ENCODE measurements around the gene CKAP5.

The CKAP5 gene

GRCh38 chr11:46845740-46846509 lies at the start of gene CKAP5:
CKAP5 (minus strand) TSS chr11:46846280; CDS start chr11:46821231, 25,049 bp downstream.
- peak; percentile 12 to 95 (median 85) for DNase-seq

DNA sequence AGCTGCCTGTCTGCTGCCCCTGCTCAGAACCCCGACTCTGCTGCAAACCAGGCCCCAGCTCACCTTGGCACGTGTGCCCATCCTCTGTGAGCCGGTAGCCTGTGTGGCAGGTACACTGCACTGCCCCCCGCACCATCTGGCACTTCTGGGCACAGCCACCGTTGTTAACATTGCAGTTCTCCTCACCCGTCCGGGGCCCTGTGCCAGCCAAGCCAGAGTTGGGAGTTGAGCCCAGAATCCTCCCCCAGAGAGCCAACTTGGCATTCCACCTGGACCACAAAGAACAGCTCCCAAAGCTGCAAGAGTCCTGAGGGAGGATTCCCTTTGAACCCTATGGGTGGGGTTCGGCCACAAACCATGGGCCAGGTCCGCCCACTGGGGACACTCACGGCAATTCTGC lies 49.7 kb upstream of the CKAP5 start:
- peak in 33 of 56 donors; percentile 21 to 71 (median 40) for DNase-seq

- peak in 1 of 56 donors; percentile 9 for DNase-seq
Observed at GRCh38 chr11:46894961-46895360, 48.9 kb upstream of the CKAP5 start.

GRCh38 chr11:46894506-46894905 lies 48.4 kb upstream of the CKAP5 start:
- DNase-seq: no peak

DNA sequence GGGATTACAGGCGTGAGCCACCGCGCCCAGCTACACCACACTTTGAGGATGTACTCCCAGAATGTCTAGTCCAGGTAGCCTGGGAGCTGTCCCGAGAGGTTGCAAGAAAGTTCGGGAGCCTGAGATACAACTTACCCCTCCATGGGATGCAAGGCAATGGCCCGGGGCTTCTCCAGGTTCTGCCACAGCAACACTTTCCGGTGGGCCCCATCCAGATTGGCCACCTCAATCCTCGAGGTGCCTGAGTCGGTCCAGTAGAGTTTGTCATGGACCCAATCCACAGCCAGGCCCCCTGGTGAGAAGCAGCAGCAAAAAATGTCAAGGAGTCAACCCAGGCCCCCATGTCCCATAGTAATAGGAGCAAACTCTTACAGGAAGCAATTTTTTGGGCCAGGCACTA lies 46.8 kb upstream of the CKAP5 start:
- no peak for DNase-seq

- no peak for DNase-seq
Observed at GRCh38 chr11:46892109-46892508, 46.0 kb upstream of the CKAP5 start.

DNA sequence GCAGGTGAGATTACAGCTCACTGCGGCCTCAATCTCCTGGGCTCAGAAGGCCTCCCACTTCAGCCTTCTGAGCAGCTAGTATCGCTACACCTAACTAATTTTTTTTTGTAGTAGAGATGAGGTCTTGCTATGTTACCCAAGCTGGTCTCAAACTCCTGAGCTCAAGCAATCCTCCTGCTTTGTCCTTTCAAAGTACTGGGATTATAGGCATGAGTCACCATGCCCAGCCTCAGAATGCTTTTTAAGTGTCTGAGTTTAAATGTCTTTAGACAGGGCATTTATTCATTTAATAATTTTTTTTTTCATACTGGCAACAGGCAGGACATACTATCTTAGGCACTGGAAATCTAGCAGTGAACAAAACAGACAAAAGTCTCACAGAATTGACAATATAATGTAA lies 44.6 kb upstream of the CKAP5 start:
- DNase-seq: no peak

GRCh38 chr11:46889689-46890475 lies 43.8 kb upstream of the CKAP5 start:
- peak in 43 of 56 donors; percentile 15 to 91 (median 40) for DNase-seq

DNA sequence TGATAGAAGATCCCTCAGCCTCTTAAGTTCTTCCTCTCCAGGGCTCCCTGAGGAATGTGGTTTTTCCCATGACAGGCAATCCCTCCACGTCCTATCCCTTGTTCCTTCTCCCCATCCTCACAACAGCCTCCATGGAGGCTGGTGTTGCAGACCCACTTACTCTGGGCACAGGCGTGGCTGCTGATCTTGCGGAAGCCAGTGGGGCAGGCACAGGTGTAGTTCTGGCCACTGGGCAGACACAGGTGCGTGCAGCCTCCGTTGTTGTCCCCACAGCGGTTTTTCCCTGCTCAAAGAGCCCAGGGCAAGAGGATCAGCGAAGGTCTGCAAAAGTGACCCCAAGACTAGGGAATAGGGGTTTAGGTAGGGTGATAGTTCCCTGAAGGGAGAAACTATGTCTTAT lies 43.2 kb upstream of the CKAP5 start:
- no peak for DNase-seq

- DNase-seq: no peak
Observed at GRCh38 chr11:46888636-46889035, 42.6 kb upstream of the CKAP5 start.

GRCh38 chr11:46886211-46886610 lies 40.1 kb upstream of the CKAP5 start:
- DNase-seq: no peak

GRCh38 chr11:46879056-46879585 lies 33.0 kb upstream of the CKAP5 start:
- no peak for DNase-seq

DNA sequence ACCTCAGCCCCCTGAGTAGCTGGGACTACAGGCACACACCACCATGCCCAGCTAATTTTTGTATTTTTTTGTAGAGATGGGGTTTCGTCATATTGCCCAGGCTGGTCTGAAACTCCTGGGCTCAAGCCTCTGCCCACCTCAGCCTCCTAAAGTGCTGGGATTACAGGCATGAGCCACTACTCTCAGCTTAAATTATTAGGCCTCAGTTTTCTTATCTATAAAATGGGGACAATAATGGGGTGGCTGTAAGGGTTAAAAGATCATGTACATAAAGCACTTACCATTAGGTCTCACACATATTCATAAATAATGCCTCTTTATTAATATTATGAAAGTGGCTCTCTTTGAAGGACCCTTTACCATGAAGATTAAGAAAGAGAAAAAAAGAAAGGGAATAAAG lies 31.5 kb upstream of the CKAP5 start:
- DNase-seq: no peak

DNA sequence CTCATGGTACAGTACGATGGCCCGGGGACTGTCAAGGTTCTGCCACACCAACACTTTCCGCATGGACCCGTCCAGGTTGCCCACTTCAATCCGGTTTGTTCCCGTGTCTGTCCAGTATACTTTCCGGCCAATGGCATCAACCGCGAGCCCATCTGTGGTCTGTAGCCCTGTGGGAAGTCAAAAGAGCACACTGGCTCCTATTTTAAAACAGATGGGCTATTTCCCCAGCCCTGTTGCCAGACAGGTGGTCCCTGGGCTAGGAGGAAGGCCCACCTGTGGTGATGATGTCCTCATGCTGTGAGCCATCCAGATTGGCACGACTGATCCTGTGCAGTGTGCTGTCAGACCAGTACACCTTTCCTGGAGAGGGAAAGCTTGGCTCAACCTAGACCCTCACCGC lies 30.4 kb upstream of the CKAP5 start:
- DNase-seq: no peak

DNA sequence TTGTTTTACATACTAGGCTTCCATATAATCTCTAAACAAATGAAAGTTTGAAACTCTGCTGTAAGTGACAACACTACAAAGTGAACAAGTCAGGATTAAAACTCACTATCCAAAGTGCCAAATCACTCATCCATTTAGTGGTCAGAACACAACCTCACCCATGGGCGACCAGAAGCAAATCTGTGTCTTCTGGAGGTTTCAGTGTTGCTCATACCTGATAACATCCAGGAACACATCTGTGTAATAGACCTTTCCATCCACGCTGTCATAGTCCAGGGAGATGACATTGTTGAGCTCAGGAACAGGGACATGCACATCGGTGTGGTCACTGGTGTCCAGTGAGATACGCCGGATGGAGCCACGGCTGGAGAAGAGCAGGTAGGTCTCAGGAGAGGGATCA lies 28.5 kb upstream of the CKAP5 start:
- no peak for DNase-seq

DNA sequence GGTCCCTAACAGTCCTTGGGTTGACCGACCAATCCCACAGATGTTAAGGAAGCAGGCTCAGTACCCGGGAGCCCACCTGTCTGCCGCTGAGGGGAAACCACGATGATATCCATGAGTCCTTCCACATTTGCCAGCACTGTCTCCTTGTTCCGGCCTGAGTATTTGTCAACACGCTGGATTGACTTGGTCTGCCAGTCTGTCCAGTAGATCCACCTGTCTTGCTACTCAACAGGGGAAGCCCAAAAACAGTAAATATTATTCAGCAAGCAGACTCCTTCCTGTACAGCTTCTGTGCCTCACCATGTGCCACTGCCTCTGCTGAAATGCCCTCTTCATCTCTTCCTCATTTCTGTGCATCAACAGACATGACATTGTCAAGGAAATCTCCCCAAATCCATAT lies 22.8 kb upstream of the CKAP5 start:
- DNase-seq: no peak

DNA sequence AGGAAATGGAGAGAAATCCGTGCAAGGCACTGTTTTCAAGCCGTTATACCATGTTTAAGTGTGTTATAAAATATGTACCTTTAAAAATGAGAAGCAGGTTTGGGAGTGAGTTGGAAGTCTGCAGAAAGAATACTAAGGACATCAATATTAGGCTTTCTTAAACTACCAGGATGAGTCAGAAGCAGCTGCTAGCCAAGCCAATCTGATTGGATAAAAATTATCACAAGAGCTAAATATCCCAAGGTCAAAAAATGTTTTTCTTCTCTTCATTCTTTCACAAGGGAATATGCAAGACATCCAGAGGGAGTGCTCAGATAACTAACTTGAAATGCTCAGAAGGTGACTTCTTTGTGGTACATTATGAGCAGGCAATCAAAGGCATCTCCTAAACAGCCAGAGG lies 19.3 kb upstream of the CKAP5 start:
- DNase-seq: no peak

DNA sequence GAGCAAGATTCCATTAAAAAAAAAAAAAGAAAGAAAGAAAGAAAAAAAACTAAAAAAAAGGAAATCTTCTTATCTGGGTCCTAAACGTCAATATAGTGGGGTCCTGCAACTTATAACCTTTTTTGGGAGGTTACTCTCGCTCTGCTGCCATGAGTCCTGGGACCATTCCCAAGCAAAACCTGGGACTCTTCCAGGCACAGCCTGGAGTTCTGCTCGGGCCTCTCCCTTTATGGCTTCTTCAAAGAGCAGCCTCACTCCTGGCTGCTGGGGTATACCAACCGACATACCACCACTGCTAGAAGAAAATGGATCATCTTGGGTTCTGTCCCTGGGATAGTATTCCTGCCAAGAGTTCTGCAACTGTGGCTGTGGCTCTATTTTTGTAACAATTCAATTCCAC lies 14.1 kb upstream of the CKAP5 start:
- DNase-seq: no peak

DNA sequence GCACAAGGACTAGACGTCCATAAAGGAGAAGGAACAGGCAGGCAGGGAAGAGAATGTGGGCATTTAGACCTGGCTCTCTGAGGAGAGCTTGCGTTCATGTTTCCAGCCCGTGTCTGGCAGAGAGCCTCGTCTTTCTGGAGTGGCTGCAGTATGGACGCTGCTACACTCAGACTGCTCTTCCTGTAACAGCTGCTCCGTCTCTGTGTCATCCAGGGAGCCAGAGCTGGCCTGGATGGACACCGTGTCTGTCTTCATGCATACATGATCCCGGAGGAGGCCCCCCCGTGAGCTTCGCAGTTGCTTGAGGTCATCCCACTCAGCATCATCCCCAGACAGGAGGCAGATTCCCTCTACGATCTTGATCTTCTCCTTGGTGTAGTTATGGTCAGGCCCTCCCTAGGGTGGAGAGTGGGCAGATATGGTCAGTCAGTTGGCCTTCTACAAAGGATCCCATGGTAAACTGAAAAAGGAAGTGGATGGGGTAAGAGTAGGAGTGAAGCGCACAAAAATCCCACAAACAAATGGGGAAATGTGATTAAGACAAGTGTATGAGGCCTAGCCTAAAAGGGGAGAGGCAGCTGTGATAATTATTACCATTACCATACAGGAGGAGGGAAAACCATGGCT lies 13.0 kb upstream of the CKAP5 start:
- no peak for DNase-seq

- no peak for DNase-seq
Observed at GRCh38 chr11:46857666-46858065, 11.6 kb upstream of the CKAP5 start.

DNA sequence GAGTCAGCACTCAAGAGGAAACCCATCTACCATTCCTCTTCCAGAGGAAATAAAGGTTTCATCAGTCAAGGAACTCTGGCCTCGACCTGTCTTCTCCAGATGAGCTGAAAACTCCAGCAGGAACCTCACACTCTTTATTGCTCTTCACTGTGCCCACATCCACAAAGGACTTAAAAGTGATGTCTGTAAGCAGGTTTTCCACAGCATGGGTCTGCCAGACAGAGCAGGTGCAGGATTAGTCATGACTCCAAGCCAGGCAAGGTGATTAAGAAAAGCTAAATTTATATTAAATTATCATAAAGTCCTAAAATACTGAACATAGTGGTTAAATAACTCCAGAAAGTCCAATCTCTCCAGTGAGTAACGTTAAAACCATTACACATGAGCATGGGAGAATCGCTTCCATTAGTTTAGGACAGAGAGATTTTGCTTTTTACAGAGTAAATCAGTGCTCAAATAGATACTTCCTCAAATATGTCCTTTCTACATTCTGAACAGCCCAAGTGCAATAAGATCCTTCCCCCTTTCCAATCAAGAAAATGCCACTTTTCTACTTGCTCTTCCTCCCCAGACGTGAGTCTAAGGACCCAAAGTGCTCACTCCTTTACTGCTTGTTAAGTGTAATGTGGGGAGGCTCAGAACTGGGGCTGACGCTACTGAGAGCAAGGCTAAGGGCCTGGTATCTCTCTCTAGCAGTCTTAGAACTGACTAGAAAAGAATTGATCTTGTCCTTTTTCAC lies 10.7 kb upstream of the CKAP5 start:
- DNase-seq: no peak
